ENCODE measurements around the gene DPH1.

The DPH1 gene

DNA sequence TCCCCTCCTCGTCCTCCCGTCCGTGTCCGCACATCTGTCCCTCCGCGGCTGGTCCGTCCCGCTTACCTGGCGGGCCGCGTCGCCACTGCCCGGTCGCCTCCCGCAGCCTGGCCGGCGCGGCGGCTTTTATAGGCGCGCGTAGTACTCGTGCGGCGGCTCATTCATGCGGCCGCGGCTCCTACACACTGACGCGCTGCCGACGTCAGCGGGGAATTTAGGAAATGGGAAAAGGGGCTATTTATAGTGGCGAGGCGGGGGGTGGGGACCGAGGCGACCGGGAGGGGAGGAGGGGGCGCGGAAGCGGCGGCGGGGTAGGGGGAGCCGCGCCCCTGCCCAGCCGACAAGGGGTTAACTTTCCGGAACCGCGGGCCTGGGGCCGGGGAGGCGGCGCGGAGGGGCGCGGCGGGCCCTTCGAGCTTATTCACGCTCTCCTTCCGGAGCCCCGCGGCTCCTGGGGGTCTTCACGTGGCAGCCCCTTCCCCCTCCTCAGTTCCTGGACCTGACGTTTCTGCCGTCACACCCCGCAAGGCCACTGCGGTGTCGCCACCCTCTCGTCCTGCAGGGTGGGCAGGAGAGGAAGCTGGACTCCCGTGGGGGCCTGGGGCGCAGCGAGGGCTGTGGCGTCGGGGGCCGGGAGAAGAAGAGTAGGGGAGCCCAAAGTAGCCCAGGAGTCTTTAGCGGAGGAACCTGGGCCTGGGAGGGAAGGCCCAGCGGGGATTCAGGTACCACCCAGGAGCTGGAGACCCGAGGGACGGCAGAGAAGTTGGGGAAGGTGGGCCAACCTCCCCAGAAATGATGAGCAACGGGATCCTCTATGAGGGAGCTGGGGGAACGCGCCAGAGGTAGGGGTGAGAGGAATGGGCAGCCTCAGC is 21.3 kb downstream of the DPH1 start (continued):
- no peak for TF ChIP-seq ZNF565 (CRISPR knock-in tag; conservative IDR thresholded peaks at IDR 0.05; ENCODE audit: low read depth)

DNA sequence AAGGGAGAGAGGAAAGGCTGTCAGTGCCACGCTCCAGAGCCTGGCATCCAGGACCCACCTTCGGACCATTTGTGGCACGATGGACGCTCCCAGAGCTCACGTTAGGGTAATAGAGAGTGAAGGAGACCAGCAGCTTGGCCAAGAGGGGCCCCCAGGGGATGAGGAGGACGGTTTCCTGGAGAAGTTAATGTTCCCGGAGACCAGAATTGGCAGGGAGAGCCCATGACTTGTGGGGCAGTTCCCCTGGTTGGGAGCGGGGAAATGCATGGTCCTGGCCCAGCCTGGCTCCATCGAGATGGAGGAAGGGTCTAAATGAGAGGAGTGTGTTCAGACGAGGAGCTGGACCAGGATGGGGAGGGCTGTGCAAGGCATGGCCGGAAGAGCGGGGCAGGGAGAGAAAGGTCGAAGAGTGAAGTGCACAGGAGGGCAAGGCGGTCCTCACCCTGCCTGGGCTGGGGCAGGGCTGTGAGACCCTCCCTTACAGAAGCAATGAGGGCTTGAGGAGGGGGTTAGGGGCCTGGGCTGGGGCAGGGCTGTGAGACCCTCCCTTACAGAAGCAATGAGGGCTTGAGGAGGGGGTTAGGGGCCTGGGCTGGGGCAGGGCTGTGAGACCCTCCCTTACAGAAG is 22.1 kb downstream of the DPH1 start:
- TF ChIP-seq BACH2 (CRISPR knock-in tag; IDR thresholded peaks at IDR 0.05; ENCODE audit: borderline replicate concordance) (no peak), ZNF70 (CRISPR knock-in tag; IDR thresholded peaks at IDR 0.05) (no peak), ESRRG (CRISPR knock-in tag; IDR thresholded peaks at IDR 0.05) (no peak), ISL1 (CRISPR knock-in tag; IDR thresholded peaks at IDR 0.05) (no peak)
- TF ChIP-seq, protein P1, sequence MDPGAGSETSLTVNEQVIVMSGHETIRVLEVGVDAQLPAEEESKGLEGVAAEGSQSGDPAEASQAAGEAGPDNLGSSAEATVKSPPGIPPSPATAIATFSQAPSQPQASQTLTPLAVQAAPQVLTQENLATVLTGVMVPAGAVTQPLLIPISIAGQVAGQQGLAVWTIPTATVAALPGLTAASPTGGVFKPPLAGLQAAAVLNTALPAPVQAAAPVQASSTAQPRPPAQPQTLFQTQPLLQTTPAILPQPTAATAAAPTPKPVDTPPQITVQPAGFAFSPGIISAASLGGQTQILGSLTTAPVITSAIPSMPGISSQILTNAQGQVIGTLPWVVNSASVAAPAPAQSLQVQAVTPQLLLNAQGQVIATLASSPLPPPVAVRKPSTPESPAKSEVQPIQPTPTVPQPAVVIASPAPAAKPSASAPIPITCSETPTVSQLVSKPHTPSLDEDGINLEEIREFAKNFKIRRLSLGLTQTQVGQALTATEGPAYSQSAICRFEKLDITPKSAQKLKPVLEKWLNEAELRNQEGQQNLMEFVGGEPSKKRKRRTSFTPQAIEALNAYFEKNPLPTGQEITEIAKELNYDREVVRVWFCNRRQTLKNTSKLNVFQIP (CRISPR knock-in tag; IDR thresholded peaks at IDR 0.05; ENCODE audit: borderline replicate concordance, low read depth), result no peak
- ATAC-seq, result no peak

DNA sequence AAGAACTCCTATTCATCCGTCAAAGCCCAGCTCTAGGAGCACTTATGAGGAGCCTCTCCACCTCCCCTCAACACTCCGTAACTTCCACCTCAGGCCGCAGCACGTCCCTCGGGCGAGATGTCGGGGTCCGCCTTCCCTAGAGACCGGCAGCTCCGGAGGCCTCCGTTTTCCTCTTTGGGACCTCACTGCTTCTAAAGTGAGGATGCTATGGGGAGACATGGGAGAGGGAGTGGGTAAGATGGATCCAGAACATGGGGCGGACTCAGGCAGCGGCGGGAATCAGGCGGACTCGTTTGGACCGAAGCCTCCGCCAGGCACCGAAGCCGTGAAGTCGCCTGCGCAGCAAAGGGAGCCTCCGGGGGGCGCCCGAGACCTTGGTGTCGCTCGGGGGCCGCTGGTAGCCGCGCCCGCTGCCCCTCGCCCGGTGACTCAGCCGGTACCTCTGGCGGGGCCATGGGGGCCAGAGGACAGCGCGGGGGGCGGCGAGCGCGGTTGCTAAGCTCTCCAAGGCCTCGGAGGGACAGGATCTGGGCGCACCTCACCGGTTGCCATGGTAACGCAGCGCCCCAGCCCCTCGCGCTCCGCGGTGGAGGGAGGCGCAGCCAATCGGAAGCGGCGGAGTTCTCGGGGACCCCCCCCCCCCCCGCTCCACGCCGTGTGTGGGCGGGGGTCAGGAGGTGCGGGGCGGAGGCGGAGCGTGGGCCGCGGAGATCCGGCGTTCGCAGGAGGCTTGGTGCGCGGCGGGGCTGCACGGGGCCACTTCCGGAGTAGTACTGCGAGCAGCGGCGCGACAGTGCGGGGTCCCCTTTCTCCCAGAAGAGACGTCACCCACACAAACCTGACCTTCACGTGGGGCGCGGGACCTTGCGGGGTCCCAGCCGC is 23.7 kb downstream of the DPH1 start:
- TF ChIP-seq, protein P2, sequence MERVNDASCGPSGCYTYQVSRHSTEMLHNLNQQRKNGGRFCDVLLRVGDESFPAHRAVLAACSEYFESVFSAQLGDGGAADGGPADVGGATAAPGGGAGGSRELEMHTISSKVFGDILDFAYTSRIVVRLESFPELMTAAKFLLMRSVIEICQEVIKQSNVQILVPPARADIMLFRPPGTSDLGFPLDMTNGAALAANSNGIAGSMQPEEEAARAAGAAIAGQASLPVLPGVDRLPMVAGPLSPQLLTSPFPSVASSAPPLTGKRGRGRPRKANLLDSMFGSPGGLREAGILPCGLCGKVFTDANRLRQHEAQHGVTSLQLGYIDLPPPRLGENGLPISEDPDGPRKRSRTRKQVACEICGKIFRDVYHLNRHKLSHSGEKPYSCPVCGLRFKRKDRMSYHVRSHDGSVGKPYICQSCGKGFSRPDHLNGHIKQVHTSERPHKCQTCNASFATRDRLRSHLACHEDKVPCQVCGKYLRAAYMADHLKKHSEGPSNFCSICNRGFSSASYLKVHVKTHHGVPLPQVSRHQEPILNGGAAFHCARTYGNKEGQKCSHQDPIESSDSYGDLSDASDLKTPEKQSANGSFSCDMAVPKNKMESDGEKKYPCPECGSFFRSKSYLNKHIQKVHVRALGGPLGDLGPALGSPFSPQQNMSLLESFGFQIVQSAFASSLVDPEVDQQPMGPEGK (CRISPR knock-in tag; IDR thresholded peaks at IDR 0.05; ENCODE audit: borderline replicate concordance), result peak; percentile 74; the same call in 1 of the 2 replicates
- no peak for TF ChIP-seq ARNTL (CRISPR knock-in tag; IDR thresholded peaks at IDR 0.05; ENCODE audit: borderline replicate concordance, low read depth)
- 0 out of 2 replicates have a peak, but pooled peaks have one; percentile 31 for TF ChIP-seq ZNF70 (CRISPR knock-in tag; IDR thresholded peaks at IDR 0.05)
- TF ChIP-seq ZFP30 (CRISPR knock-in tag; IDR thresholded peaks at IDR 0.05), result no peak
- no peak for TF ChIP-seq OSR1 (CRISPR knock-in tag; IDR thresholded peaks at IDR 0.05)
- peak; percentile 99 for TF ChIP-seq ZFP3 (CRISPR knock-in tag; IDR thresholded peaks at IDR 0.05)
- peak; percentile 8 for ATAC-seq

DNA sequence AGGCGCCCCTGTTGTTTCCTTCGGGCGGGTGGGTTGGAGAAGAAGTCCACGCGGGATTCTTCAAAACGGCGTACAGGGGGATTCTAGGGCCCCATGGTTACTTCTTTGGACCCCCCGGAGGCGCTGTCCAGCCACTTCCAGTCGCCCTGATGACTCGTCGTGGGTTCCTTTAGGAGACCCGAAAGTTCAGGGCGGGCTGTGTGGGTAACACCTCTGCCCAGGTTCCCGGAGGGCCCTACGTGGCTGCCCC is 24.2 kb downstream of the DPH1 start:
- TF ChIP-seq, protein P3, sequence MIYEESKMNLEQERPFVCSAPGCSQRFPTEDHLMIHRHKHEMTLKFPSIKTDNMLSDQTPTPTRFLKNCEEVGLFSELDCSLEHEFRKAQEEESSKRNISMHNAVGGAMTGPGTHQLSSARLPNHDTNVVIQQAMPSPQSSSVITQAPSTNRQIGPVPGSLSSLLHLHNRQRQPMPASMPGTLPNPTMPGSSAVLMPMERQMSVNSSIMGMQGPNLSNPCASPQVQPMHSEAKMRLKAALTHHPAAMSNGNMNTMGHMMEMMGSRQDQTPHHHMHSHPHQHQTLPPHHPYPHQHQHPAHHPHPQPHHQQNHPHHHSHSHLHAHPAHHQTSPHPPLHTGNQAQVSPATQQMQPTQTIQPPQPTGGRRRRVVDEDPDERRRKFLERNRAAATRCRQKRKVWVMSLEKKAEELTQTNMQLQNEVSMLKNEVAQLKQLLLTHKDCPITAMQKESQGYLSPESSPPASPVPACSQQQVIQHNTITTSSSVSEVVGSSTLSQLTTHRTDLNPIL (CRISPR knock-in tag; IDR thresholded peaks at IDR 0.05; ENCODE audit: low read depth), result no peak
- no peak for ATAC-seq

DNA sequence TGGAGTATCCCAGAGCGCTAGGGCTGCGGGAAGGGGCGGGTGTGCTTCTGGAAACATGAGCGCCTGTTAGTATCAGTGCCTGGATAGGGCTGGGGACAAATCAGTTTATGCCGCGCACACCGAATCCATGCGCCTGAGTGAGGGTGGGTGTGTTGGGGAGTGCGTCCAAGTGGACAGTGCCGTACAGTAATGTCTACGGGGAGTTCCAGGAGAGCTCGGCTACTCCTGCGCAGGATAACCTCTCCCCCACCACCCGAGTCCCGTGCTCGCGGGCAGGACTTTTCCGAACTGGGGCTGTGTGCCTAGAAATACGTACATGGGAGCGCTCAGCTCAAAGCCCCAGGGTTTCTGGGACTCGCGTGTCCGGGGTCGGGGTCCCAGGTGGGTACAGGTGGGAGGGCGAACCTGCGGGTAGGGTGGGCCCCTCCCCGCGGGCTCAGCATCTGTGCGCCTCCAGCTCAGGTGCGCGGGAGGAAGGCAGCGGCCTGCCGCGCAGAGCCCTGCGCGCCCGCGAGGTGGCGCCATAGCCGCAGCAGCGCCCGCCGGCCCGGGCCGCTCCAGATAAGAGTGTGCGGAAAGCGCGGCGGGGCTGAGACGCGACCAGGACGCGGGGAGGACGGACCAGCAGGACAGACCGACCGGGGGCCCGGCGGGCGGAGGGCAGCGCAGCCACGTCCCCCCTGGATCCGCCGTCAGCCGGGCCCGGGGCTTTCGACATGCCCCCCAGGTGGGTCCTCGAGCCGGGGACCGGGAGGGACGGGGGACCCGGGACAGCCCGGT is 24.7 kb downstream of the DPH1 start, which contains the start of gene HIC1:
Gene HIC1 (plus strand): TSS at position 592 of the 780 bp plus-strand sequence. CDS start 1,588 bp downstream, outside the sequence.
- peak; percentile 84 for ATAC-seq

More for the DNA sequence above, 24.7 kb downstream of the DPH1 start, which contains the start of gene HIC1:
- TF ChIP-seq, protein P4, sequence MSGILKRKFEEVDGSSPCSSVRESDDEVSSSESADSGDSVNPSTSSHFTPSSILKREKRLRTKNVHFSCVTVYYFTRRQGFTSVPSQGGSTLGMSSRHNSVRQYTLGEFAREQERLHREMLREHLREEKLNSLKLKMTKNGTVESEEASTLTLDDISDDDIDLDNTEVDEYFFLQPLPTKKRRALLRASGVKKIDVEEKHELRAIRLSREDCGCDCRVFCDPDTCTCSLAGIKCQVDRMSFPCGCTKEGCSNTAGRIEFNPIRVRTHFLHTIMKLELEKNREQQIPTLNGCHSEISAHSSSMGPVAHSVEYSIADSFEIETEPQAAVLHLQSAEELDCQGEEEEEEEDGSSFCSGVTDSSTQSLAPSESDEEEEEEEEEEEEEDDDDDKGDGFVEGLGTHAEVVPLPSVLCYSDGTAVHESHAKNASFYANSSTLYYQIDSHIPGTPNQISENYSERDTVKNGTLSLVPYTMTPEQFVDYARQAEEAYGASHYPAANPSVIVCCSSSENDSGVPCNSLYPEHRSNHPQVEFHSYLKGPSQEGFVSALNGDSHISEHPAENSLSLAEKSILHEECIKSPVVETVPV (CRISPR knock-in tag; IDR thresholded peaks at IDR 0.05), result no peak
- no peak for TF ChIP-seq ZNF8 (CRISPR knock-in tag; IDR thresholded peaks at IDR 0.05)
- TF ChIP-seq TOX (CRISPR knock-in tag; IDR thresholded peaks at IDR 0.05; ENCODE audit: borderline replicate concordance), result no peak
- TF ChIP-seq ZFP3 (CRISPR knock-in tag; IDR thresholded peaks at IDR 0.05), result 0 out of 2 replicates have a peak, but pooled peaks have one; percentile 33
- no peak for TF ChIP-seq ZNF70 (CRISPR knock-in tag; IDR thresholded peaks at IDR 0.05)
- no peak for TF ChIP-seq SNAI2 (CRISPR knock-in tag; IDR thresholded peaks at IDR 0.05)
- TF ChIP-seq, protein P5, sequence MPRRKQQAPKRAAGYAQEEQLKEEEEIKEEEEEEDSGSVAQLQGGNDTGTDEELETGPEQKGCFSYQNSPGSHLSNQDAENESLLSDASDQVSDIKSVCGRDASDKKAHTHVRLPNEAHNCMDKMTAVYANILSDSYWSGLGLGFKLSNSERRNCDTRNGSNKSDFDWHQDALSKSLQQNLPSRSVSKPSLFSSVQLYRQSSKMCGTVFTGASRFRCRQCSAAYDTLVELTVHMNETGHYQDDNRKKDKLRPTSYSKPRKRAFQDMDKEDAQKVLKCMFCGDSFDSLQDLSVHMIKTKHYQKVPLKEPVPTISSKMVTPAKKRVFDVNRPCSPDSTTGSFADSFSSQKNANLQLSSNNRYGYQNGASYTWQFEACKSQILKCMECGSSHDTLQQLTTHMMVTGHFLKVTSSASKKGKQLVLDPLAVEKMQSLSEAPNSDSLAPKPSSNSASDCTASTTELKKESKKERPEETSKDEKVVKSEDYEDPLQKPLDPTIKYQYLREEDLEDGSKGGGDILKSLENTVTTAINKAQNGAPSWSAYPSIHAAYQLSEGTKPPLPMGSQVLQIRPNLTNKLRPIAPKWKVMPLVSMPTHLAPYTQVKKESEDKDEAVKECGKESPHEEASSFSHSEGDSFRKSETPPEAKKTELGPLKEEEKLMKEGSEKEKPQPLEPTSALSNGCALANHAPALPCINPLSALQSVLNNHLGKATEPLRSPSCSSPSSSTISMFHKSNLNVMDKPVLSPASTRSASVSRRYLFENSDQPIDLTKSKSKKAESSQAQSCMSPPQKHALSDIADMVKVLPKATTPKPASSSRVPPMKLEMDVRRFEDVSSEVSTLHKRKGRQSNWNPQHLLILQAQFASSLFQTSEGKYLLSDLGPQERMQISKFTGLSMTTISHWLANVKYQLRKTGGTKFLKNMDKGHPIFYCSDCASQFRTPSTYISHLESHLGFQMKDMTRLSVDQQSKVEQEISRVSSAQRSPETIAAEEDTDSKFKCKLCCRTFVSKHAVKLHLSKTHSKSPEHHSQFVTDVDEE (CRISPR knock-in tag; IDR thresholded peaks at IDR 0.05), result 0 out of 2 replicates have a peak, but pooled peaks have one; percentile 12
